HG02642 (cell line): ENCODE data around the gene BRD3.

Experiments
- ATAC-seq: cut with Tn5 transposase; IDR thresholded peaks from one replicate; pipeline ENCODE4 v1.9.1; 2021; ENCODE audit warnings: mild to moderate bottlenecking; ENCODE audit not compliant: unreplicated experiment, poor library complexity

BRD3 gene

DNA sequence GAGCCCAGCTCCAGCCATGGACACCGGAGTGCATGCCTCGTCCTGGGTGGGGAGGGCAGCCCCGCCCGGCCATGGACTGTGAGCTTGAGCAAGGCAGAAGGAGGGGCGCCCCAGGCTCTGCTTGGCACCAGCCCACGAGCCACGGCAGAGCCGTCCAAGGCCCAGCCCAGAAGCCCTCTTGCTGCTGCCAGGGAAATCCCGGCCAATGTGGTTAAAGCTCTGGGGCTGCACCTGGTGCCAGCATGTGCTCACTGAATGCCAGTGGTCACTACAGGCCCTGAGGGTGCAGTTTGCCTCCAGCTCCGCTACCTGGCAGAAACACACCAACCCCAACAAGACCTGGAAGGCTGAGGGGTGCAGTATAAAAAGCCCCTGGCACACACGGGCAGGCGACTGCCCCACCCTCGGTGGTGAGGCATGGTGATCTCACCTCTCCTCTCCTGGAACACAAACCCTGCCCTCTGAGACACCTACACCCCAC is 11.8 kb downstream of the BRD3 start:
- no peak for ATAC-seq

DNA sequence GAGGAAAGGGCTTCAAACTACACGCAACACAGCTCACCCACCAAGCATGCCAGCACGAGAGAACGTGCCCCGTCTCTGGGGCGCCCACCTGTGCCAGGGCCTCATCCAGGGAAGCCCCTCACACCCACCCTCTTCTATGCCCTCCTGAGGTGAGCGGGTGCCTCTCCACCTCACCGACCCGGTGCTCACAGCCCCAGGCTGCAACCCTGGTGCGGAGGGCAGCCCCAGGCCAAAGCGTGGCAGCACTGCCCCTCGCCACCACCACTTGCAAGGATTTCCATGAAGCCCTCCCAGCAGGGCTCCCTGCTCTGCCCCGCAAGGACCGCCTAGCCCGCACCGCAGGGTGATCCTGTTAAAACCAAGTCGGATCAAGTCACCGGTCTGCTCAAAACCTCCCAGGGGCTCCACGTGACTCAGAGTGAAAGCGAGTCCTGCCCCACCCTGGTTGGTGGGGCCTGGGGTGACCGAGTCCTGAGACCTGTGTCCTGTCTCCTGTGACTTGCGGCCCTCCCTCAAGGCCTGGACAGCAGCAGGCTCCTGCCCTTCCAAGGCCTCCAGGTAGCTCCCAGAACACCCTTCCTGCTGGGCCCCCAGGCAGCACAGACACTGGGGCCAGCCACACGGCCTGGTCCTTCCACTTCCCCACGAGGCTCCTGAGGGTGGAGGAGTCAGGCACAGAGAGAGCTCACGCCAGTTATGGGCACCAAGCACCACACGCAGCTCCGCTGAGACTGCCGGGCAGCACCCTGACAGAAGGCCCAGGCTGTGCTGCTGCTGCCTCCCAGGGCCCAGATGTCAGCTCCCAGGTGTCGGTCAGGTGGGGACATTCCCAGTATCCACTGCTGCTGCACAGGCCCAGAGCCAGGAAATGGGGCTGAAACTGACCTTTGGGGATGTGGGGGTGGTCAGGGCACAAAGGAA is 12.7 kb downstream of the BRD3 start:
- no peak for ATAC-seq

GRCh38 chr9:134053941-134054761 is 13.7 kb downstream of the BRD3 start:
- ATAC-seq: no peak

DNA sequence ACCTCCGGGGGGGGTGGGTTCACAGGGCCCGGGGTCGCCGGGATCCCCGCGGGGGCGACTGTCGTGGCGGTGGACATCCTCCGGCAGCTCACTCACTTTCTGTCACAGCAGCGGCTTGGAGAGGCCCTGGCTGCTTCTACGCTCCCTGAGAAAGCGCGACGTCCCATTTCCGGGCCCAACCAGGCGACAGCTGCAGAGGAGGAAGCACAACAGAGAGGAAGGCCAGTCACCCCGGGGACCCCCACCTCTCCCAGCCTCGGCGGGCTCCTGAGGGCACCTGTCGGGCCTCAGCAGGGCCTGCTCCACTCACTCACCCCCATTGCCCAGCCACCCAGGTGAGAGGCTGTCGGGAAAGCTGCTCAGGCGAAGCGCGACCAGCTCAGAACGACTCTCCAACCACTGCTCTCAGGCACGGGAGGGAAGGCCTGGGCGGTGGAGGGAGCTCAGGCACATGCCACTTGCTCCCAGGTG is 14.4 kb downstream of the BRD3 start:
- ATAC-seq: no peak

- no peak for ATAC-seq
Observed at GRCh38 chr9:134052941-134053340, 14.9 kb downstream of the BRD3 start.

- no peak for ATAC-seq
Observed at GRCh38 chr9:134052491-134052890, 15.3 kb downstream of the BRD3 start.

- ATAC-seq: no peak
Observed at GRCh38 chr9:134051319-134051718, 16.5 kb downstream of the BRD3 start.

DNA sequence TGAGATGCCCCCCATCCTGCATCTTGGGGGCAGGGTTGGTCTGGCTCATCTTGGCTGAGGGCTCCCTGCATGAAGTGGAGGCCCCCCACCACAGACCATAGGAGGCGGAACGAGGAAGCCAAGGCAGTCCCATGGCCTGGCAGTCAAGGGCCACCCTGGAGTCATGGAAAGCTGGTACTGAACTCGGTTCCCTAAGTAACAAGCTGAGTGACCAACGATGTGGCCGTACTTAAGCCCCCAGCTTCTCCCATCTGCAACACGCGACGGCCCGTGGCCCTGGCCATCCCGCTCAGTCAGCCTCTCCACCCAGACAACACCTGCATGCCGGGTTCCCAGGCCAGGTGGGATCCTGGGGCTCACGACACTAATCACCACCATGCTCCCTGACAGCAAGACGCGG is 17.1 kb downstream of the BRD3 start:
- ATAC-seq: no peak

GRCh38 chr9:134049772-134050588 is 17.8 kb downstream of the BRD3 start:
- ATAC-seq: no peak

- no peak for ATAC-seq
Observed at GRCh38 chr9:134049236-134049635, 18.6 kb downstream of the BRD3 start.

- ATAC-seq: no peak
Observed at GRCh38 chr9:134048582-134048968, 19.3 kb downstream of the BRD3 start.

DNA sequence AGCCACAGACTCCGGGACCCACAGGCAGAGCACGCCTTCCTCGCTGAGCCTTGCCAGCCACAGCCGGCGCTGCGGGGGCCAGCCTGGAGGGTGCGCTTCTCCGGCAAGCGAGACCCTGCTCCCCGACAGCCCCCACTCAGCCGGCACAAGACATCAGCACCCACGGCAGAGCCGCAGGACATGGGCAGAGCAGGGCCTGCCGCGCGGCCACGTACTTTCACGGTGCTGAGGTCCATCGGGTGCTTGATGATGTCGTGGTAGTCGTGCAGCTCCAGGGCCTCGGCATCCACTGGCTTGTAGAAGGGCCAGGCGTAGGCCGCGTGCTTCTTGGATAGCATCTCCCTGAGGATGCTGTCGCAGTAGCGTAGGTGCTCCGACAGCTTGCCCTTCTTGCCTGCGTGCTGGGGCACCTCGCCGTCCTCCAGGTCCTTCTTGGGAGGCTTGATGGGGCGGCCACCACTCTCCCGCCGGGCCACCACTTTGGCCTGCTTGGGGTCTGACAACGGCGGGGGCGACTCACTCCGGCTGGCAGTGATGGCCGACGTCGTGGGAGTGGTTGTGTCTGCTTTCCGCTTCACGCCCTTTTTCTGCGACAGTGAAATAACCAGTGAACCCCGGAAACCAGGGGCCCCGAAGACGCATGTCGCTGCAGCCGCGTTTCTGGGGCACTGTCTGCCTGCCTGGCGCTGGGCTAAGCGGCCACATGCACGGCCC is 19.8 kb downstream of the BRD3 start:
- ATAC-seq: no peak

DNA sequence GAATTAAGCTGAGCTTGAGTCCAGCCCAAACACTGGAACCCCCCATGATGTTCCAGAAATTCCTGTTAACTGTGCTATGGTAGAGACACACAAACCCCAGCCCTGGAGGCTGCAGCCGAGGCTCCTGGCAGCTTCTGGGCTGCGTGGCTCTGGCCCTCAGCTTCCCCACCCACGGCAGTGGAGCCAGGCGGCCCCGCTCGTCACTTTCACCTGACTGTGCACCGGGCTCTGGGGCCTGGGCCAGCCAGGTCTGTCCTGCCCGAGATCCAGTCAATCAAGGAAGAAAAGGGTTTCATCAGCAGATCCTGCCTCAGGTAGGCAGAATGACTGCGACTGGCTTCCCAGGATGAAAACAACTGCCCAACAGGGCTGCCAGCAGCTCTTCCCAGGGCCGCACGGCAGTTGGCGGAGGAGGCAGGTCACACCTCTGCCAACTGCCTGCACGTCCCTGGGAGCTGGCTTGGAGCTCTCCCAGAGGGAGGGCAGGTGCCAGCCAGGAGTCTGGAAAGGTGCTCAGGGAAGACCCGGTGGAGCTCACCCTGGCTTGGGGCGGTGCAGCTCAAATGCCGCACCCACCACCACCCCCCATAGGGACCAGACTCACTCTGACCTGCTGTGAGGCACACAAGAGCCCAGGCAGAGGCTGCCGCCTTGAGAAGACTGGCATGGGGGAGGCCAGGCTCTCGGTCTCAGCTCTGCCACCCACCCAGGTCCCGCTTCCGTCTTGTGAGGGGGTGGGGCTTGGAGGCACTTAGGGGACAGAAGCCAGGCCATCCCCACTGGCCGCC is 20.7 kb downstream of the BRD3 start:
- ATAC-seq: no peak

GRCh38 chr9:134045841-134046544 is 21.8 kb downstream of the BRD3 start:
- ATAC-seq: no peak

GRCh38 chr9:134044944-134045343 is 22.9 kb downstream of the BRD3 start:
- no peak for ATAC-seq

DNA sequence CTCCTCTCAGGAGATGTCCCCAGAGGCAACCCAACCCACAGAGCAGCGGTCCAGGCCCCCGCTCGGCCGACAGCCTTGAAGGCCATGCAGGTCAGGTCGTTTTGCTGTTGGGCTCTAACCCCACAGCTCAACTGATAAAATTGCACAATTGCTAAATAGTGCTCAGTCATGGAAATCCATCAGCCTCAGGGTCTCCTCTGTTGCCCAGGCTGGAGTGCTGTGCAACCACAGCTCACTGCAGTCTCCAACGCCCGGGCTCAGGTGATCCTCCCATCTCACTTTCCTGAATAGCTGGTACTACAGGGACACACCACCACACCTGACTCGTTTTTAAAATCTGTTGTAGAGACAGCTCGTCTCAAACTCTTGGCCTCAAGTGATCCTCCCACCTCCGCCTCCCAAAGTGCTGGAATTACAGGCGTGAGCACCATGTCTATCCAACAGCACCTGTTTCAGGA is 24.3 kb downstream of the BRD3 start:
- no peak for ATAC-seq

DNA sequence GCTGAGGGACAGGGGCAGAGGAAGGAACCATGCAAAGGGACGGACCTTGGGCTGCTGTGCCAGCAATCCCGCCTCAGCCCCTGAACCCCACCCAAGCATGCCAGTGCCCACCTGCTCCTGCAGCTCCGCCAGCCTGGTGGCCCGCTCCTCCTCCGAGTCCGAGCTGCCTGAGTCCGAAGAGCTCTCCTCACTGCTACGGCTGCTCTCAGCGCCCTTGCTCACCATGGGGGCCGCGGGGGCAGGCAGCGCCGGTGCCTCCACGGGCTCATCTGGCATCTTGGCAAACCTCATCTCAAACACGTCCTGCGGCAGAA is 26.2 kb downstream of the BRD3 start:
- no peak for ATAC-seq
